C4-2B (cell line): ENCODE data around the gene HHLA2.

Experiments
- ZFX ChIP-seq: fragments of 450-650 bp; IDR thresholded peaks from 2 replicates; pipeline ENCODE4 v1.6.1; 2017
- TF ChIP-seq, protein P1 (sequence below): fragments of 450-650 bp; conservative IDR thresholded peaks from 2 replicates; pipeline ENCODE4 v1.5.1; 2017; ENCODE audit warnings: mild to moderate bottlenecking

GRCh38 chr3:108378153-108378951 lies 82.0 kb downstream of the HHLA2 start:
- TF ChIP-seq, protein P1, sequence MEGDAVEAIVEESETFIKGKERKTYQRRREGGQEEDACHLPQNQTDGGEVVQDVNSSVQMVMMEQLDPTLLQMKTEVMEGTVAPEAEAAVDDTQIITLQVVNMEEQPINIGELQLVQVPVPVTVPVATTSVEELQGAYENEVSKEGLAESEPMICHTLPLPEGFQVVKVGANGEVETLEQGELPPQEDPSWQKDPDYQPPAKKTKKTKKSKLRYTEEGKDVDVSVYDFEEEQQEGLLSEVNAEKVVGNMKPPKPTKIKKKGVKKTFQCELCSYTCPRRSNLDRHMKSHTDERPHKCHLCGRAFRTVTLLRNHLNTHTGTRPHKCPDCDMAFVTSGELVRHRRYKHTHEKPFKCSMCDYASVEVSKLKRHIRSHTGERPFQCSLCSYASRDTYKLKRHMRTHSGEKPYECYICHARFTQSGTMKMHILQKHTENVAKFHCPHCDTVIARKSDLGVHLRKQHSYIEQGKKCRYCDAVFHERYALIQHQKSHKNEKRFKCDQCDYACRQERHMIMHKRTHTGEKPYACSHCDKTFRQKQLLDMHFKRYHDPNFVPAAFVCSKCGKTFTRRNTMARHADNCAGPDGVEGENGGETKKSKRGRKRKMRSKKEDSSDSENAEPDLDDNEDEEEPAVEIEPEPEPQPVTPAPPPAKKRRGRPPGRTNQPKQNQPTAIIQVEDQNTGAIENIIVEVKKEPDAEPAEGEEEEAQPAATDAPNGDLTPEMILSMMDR = no peak
- TF ChIP-seq ZFX = no peak
